IMR-90 (cell line): ENCODE results near the gene PIP4K2A. TPM values are rescaled to one million over a fixed set of nuclear protein-coding genes. Genes with fewer than 3 reads are reported as not detected.
A peak's percentile ranks its signal among the peaks of the same experiment; 100 is the strongest.

Experiments
- ATAC-seq: fragments of 200-7000 bp; cut with Tn5 transposase; 2 replicates; pipeline ENCODE4 v1.9.1; 2020; ENCODE audit warnings: low read depth, mild to moderate bottlenecking, moderate library complexity
- BruUV-seq: library from RNA; stranded (reverse); fragments of 400-500 nt; replicated peaks from 2 replicates; lab custom pipeline; 2021; lab: Mats Ljungman, UMichigan
- CTCF ChIA-PET: fragments of 300-600 bp; formaldehyde crosslinking; extraction: SDS; loops from one replicate; lab custom pipeline; 2021; ENCODE audit warnings: antibody characterized with exemption; lab: Yijun Ruan, JAX
- POLR2A ChIA-PET: fragments of 300-600 bp; sonication (Branson Sonifier 250); formaldehyde crosslinking; loops from one replicate; lab custom pipeline; 2022; ENCODE audit warnings: antibody characterized with exemption; ENCODE audit not compliant: unreplicated experiment; lab: Charles Lee
- DNase-seq: peaks from one replicate; pipeline ENCODE4 v3.0.0; 2013
- H2AFZ ChIP-seq: replicated peaks from 2 replicates; pipeline ENCODE3; 2013; ENCODE audit warnings: low read length, mild to moderate bottlenecking; ENCODE audit not compliant: poor library complexity
- H2AK5ac ChIP-seq: 2 replicates; pipeline ENCODE4 v1.6.1; 2013; ENCODE audit warnings: low read depth, low read length, inconsistent platforms
- H2AK9ac ChIP-seq: replicated peaks from 2 replicates; pipeline ENCODE3; 2013; ENCODE audit warnings: mild to moderate bottlenecking, low read depth, low read length, moderate library complexity; ENCODE audit not compliant: poor library complexity
- H2BK120ac ChIP-seq: 2 replicates; pipeline ENCODE4 v1.6.1; 2013; ENCODE audit warnings: low read depth, low read length, inconsistent platforms
- H2BK15ac ChIP-seq: 3 replicates; pipeline ENCODE4 v1.6.1; 2013; ENCODE audit warnings: low read depth, low read length, inconsistent platforms
- H2BK20ac ChIP-seq: 2 replicates; pipeline ENCODE4 v1.6.1; 2013; ENCODE audit warnings: low read depth, mild to moderate bottlenecking, inconsistent platforms, low read length, moderate library complexity
- H2BK5ac ChIP-seq: 2 replicates; pipeline ENCODE4 v1.6.1; 2013; ENCODE audit warnings: mild to moderate bottlenecking, low read depth, low read length, inconsistent platforms; ENCODE audit not compliant: poor library complexity, severe bottlenecking
- H3K14ac ChIP-seq: replicated peaks from 2 replicates; pipeline ENCODE4 v1.6.1; 2013; ENCODE audit warnings: low read depth, low read length, inconsistent platforms
- H3K18ac ChIP-seq: 2 replicates; pipeline ENCODE4 v1.6.1; 2013; ENCODE audit warnings: low read depth, low read length, control low read depth
- H3K23ac ChIP-seq: 2 replicates; pipeline ENCODE4 v1.6.1; 2013; ENCODE audit warnings: low read depth, low read length, inconsistent platforms
- H3K27ac ChIP-seq: 2 replicates; pipeline ENCODE4 v1.5.1; 2013; ENCODE audit warnings: mild to moderate bottlenecking, control low read depth, low read length; ENCODE audit not compliant: insufficient read depth
- H3K27me3 ChIP-seq: 2 replicates; pipeline ENCODE4 v1.6.1; 2013; ENCODE audit warnings: low read length; ENCODE audit not compliant: control insufficient read depth, insufficient read depth
- H3K36me3 ChIP-seq: 2 replicates; pipeline ENCODE4 v1.6.1; 2013; ENCODE audit warnings: low read length, mixed read lengths; ENCODE audit not compliant: control insufficient read depth, insufficient read depth
- H3K4ac ChIP-seq: 2 replicates; pipeline ENCODE4 v1.6.1; 2013; ENCODE audit warnings: low read depth, low read length, inconsistent platforms
- H3K4me1 ChIP-seq: 2 replicates; pipeline ENCODE4 v1.6.1; 2013; ENCODE audit warnings: low read length, mixed read lengths; ENCODE audit not compliant: control insufficient read depth, insufficient read depth
- H3K4me2 ChIP-seq: 2 replicates; pipeline ENCODE4 v1.6.1; 2013; ENCODE audit warnings: low read depth, mild to moderate bottlenecking, control low read depth, low read length, moderate library complexity
- H3K4me3 ChIP-seq: 2 replicates; pipeline ENCODE4 v1.5.1; 2013; ENCODE audit warnings: low read depth, mild to moderate bottlenecking, control low read depth, low read length, moderate library complexity; ENCODE audit not compliant: insufficient read depth
- H3K56ac ChIP-seq: 2 replicates; pipeline ENCODE4 v1.6.1; 2013; ENCODE audit warnings: low read length, inconsistent platforms; ENCODE audit not compliant: insufficient read depth; ENCODE audit errors: extremely low read depth
- H3K79me1 ChIP-seq, 2 experiments: 2 replicates each; pipeline ENCODE4 v1.6.1; 2013; ENCODE audit warnings: low read length in 2 of 2, inconsistent platforms in 1 of 2, low read depth in 1 of 2
- H3K9ac ChIP-seq: 2 replicates; pipeline ENCODE4 v1.6.1; 2013; ENCODE audit warnings: low read depth, low read length, control low read depth
- H3K9me1 ChIP-seq: 2 replicates; pipeline ENCODE4 v1.6.1; 2013; ENCODE audit warnings: low read length, inconsistent platforms; ENCODE audit not compliant: insufficient read depth
- H3K9me3 ChIP-seq: 2 replicates; pipeline ENCODE4 v1.6.1; 2013; ENCODE audit warnings: low read length; ENCODE audit not compliant: control insufficient read depth, insufficient read depth
- H4K20me1 ChIP-seq: 2 replicates; pipeline ENCODE4 v1.6.1; 2013; ENCODE audit warnings: low read length, inconsistent platforms; ENCODE audit not compliant: insufficient read depth
- H4K5ac ChIP-seq: 2 replicates; pipeline ENCODE4 v1.6.1; 2013; ENCODE audit warnings: mild to moderate bottlenecking, low read depth, low read length, control low read depth
- H4K8ac ChIP-seq, 2 experiments: 2 replicates each; pipeline ENCODE4 v1.6.1; 2013; ENCODE audit warnings: low read depth in 2 of 2, low read length in 2 of 2, control low read depth in 1 of 2, inconsistent platforms in 1 of 2
- H4K91ac ChIP-seq: 2 replicates; pipeline ENCODE4 v1.6.1; 2013; ENCODE audit warnings: low read depth, low read length, inconsistent platforms; ENCODE audit not compliant: insufficient read depth
- CEBPB ChIP-seq: IDR thresholded peaks from 2 replicates; pipeline ENCODE4 v1.6.1; 2012; ENCODE audit warnings: low read depth, low read length, improper control_type of control experiment
- MAZ ChIP-seq: IDR thresholded peaks from 2 replicates; pipeline ENCODE4 v1.6.1; 2012; ENCODE audit warnings: low read depth, mild to moderate bottlenecking, low read length, improper control_type of control experiment, moderate library complexity, borderline replicate concordance
- RCOR1 ChIP-seq: IDR thresholded peaks from 2 replicates; pipeline ENCODE4 v1.6.1; 2012; ENCODE audit warnings: mild to moderate bottlenecking, low read length, improper control_type of control experiment; ENCODE audit not compliant: insufficient replicate concordance
- WGBS, 2 experiments: methylation state at CpG; one replicate each; pipeline versions ENCODE4 v1.1.5 to v1.1.7; 2013; ENCODE audit warnings: missing lambda C conversion rate in 2 of 2; ENCODE audit not compliant: insufficient read length in 1 of 2; ENCODE audit errors: extremely low coverage in 2 of 2; 5-methylcytosine and 5-hydroxymethylcytosine counted together
- dilution Hi-C: fragments of 300-500 bp; cut with HindIII; formaldehyde crosslinking; loops from one replicate; pipeline ENCODE4 v1.14.3; 2018; ENCODE audit warnings: low sequenced_read_pairs; ENCODE audit not compliant: unreplicated experiment
- in situ Hi-C: fragments of 300-500 bp; cut with MboI; formaldehyde crosslinking; loops from 3 replicates; pipeline ENCODE4 v1.14.3; 2019; ENCODE audit warnings: low sequenced_read_pairs, inconsistent platforms, mixed read lengths
- intact Hi-C: fragments of 100-400 bp; cut with micrococcal nuclease; formaldehyde crosslinking; loops from 2 replicates; pipeline ENCODE4 v1.10.0; 2022
- polyA plus RNA-seq, 3 experiments: library from polyadenylated mRNA; depleted of rRNA; stranded (reverse); fragments of >200 nt; gene quantifications; 2 replicates each; pipeline ENCODE4 v1.2.3, GENCODE V29; 2012; ENCODE audit warnings: low replicate concordance in 1 of 3
- total RNA-seq: library from RNA; depleted of rRNA; stranded (reverse); fragments of >200 nt; gene quantifications from 2 replicates; pipeline ENCODE4 v1.2.3, GENCODE V29; 2012

The PIP4K2A gene
- total and polyA plus RNA-seq, 2 of the 4 experiments (the other 2 are of a cell fraction), result 9.8 to 18.1 TPM

GRCh38 chr10:22589851-22590514 lies 124.4 kb downstream of the PIP4K2A start:
- Histone ChIP-seq H3K27ac (no peak overlapping the region), H3K18ac (no peak overlapping the region), H2AFZ (no peak overlapping the region), H3K23ac (no peak overlapping the region), H2BK20ac (no peak overlapping the region), H4K20me1 (no peaks in the 10 kb centered on the region), H3K27me3 (no peaks in the 10 kb centered on the region), H3K4me3 (no peak overlapping the region), H3K4me1 (peaks cover 4% of the 10 kb centered on the region; the same call in 1 of the 2 replicates), H3K56ac (no peak overlapping the region), H3K4me2 (no peak overlapping the region), H2BK120ac (no peak overlapping the region), H2AK5ac (no peak overlapping the region), H3K14ac (no peak overlapping the region), H2BK5ac (no peak overlapping the region), H3K9me1 (peaks cover 2% of the 10 kb centered on the region; the same call in 1 of the 2 replicates), H4K8ac (no peak overlapping the region), H2BK15ac (no peak overlapping the region), H2AK9ac (no peak overlapping the region), H4K91ac (no peak overlapping the region), H4K5ac (no peak overlapping the region), H3K9me3 (no peaks in the 10 kb centered on the region), H3K4ac (no peak overlapping the region), H3K36me3 (peaks cover 12% of the 10 kb centered on the region), H3K79me1 (peaks cover 5 to 6% of the 10 kb centered on the region in 2 experiments; a peak in 1 of 4 replicates), H3K9ac (no peak overlapping the region)
- intact Hi-C loops, result loop anchor here (10.0 kb wide), 1 partner anchor 225 kb away; no protein-coding TSS in a partner anchor
- WGBS, 2 experiments, result no CpG with 5 or more reads among the region's 6 CpGs
- in situ Hi-C loops, result loop anchor here (25.0 kb wide), 1 partner anchor 222 kb away; no protein-coding TSS in a partner anchor
- dilution Hi-C loops, result no loop called here
- no TSS peak for BruUV-seq
- peak; percentile 21 for DNase-seq
- ChIA-PET CTCF (interaction anchor here (1.0 kb wide), 1 partner anchor 16 kb away, joined by 4 read pairs; no protein-coding TSS in a partner anchor), POLR2A (no interaction called here)
- peak; percentile 37; the same call in 1 of the 2 replicates for ATAC-seq
- TF ChIP-seq CEBPB (peak; percentile 58; the same call in 1 of the 2 replicates), RCOR1 (no peak), MAZ (no peak)
